HG03558 (cell line): ENCODE measurements around the gene CALM1.

Source experiments
- ATAC-seq: cut with Tn5 transposase; IDR thresholded peaks from one replicate; pipeline ENCODE4 v1.9.1; 2021; ENCODE audit warnings: moderate number of reproducible peaks; ENCODE audit not compliant: unreplicated experiment; ENCODE audit errors: extremely low read depth

CALM1 gene

GRCh38 chr14:90396341-90397339 is at the start of gene CALM1:
Gene CALM1 (plus strand): TSS chr14:90397029. CDS start chr14:90397231, 202 bp downstream.
- peak; percentile 40 for ATAC-seq

- no peak for ATAC-seq
These were observed 48.6 kb upstream of the CALM1 start for GRCh38 chr14:90348270-90348669.

GRCh38 chr14:90349739-90350138 is 47.1 kb upstream of the CALM1 start:
- ATAC-seq: no peak

GRCh38 chr14:90354551-90355298 is 42.1 kb upstream of the CALM1 start:
- ATAC-seq: no peak

GRCh38 chr14:90355540-90356518 is 41.0 kb upstream of the CALM1 start:
- ATAC-seq: no peak

- no peak for ATAC-seq
These were observed 39.9 kb upstream of the CALM1 start for GRCh38 chr14:90356925-90357324.

GRCh38 chr14:90358359-90358758 is 38.5 kb upstream of the CALM1 start:
- ATAC-seq: no peak

- ATAC-seq: no peak
These were observed 34.8 kb upstream of the CALM1 start for GRCh38 chr14:90361865-90362557.

GRCh38 chr14:90362558-90362896 is 34.3 kb upstream of the CALM1 start:
- no peak for ATAC-seq

GRCh38 chr14:90368946-90369721 is 27.7 kb upstream of the CALM1 start:
- ATAC-seq: no peak

GRCh38 chr14:90373887-90374286 is 22.9 kb upstream of the CALM1 start:
- no peak for ATAC-seq

- no peak for ATAC-seq
These were observed 22.0 kb upstream of the CALM1 start for GRCh38 chr14:90374813-90375212.

- ATAC-seq: no peak
These were observed 20.9 kb upstream of the CALM1 start for GRCh38 chr14:90375934-90376333.

GRCh38 chr14:90378249-90378648 is 18.6 kb upstream of the CALM1 start:
- no peak for ATAC-seq

GRCh38 chr14:90379106-90379505 is 17.7 kb upstream of the CALM1 start:
- ATAC-seq: no peak

GRCh38 chr14:90381011-90381786 is 15.6 kb upstream of the CALM1 start:
- ATAC-seq: no peak

GRCh38 chr14:90381999-90382451 is 14.8 kb upstream of the CALM1 start:
- ATAC-seq: no peak
